Liver (tissue), 5 donors: Measurements from ENCODE around the gene SLFN14. TPM values are rescaled to one million over a fixed set of nuclear protein-coding genes. Genes with fewer than 3 reads are reported as not detected.

Experiments used
- polyA plus RNA-seq, 2 donors: library from polyadenylated mRNA; stranded (reverse) in 1 of 2; unstranded in 1 of 2; fragments of 200-250 nt in 1 of 2; fragments of >200 nt in 1 of 2; fragmentation: Nextera tagmentation in 1 of 2; extraction: Ambion mirVana in 1 of 2; gene quantifications; one replicate each; pipeline versions ENCODE4 v1.2.1 to v1.2.3, GENCODE V29; 2013 to 2015
- small RNA-seq: library from RNA; depleted of rRNA; stranded (forward); fragments of <200 nt; gene quantifications from one replicate; pipeline ENCODE3, GENCODE V24; 2014
- total RNA-seq, 2 donors: library from RNA; depleted of rRNA; stranded (reverse); fragments of >200 nt; gene quantifications; one replicate each; pipeline ENCODE4 v1.2.3, GENCODE V29; 2014
- donor health status: healthy.
- donor health status: healthy.
- donor health status: healthy.

SLFN14 gene
- total and polyA plus RNA-seq, 4 donors: under 0.01 to 23.7 TPM; not detected in 2

Small RNA genes lying within 50 kb of the gene (small RNA-seq; reads per million reads assigned to genes)
- gene AC004134.1: not detected
- not detected for gene AC015911.1
- 34.7 reads per million, percentile 96 among the genes with 10 or more reads in this experiment for gene SNORD7

Other genes with a start within 250 kb of the SLFN14 start
- gene SLFN11, start 187.2 kb downstream of the SLFN14 start, total RNA-seq: 10 to 100 TPM; 10.1 to 18.7 TPM
- gene SLFN11, start 187.2 kb downstream of the SLFN14 start, polyA plus RNA-seq: 1 to 10 TPM; 1.6 to 2.3 TPM
- gene SLFN12, start 128.3 kb downstream of the SLFN14 start, total RNA-seq: 1 to 10 TPM; 3.5 to 5.0 TPM
- gene SLFN12, start 128.3 kb downstream of the SLFN14 start, polyA plus RNA-seq: under 1 TPM; 0.91 to 0.93 TPM
- 10 to 100 TPM in 1 of 2 donors, 1 to 10 TPM in 1; 3.6 to 14.2 TPM for gene SLFN13, start 112.1 kb downstream of the SLFN14 start, total RNA-seq
- gene SLFN13, start 112.1 kb downstream of the SLFN14 start, polyA plus RNA-seq: under 1 TPM; 0.53 to 0.74 TPM
- gene SLFN12L, start 23.1 kb downstream of the SLFN14 start, total RNA-seq: 1 to 10 TPM in 1 of 2 donors, under 1 TPM in 1; 0.37 to 2.2 TPM
- gene SLFN12L, start 23.1 kb downstream of the SLFN14 start, polyA plus RNA-seq: under 1 TPM; 0.09 to 0.17 TPM
- 1 to 10 TPM; 2.3 to 2.4 TPM for gene PEX12, start 17.8 kb upstream of the SLFN14 start, total RNA-seq
- gene PEX12, start 17.8 kb upstream of the SLFN14 start, polyA plus RNA-seq: 1 to 10 TPM; 2.0 to 3.6 TPM
- gene AP2B1, start 26.5 kb upstream of the SLFN14 start, total RNA-seq: 10 to 100 TPM; 25.4 to 55.6 TPM
- gene AP2B1, start 26.5 kb upstream of the SLFN14 start, polyA plus RNA-seq: 10 to 100 TPM in 1 of 2 donors, 1 to 10 TPM in 1; 8.7 to 19.2 TPM
- 1 to 10 TPM in 1 of 2 donors, under 1 TPM in 1; 0.42 to 3.8 TPM for gene RASL10B, start 170.8 kb upstream of the SLFN14 start, total RNA-seq
- 1 to 10 TPM; 1.7 to 2.7 TPM for gene RASL10B, start 170.8 kb upstream of the SLFN14 start, polyA plus RNA-seq
- not detected for gene GAS2L2, start 192.4 kb upstream of the SLFN14 start, total RNA-seq
- gene GAS2L2, start 192.4 kb upstream of the SLFN14 start, polyA plus RNA-seq: not detected
- not detected for gene C17orf50, start 200.1 kb upstream of the SLFN14 start, total RNA-seq
- gene C17orf50, start 200.1 kb upstream of the SLFN14 start, polyA plus RNA-seq: not detected
- under 1 TPM; 0.59 to 0.75 TPM for gene MMP28, start 234.8 kb upstream of the SLFN14 start, total RNA-seq
- under 1 TPM; 0.14 to 0.30 TPM for gene MMP28, start 234.8 kb upstream of the SLFN14 start, polyA plus RNA-seq
- gene TAF15, start 248.7 kb upstream of the SLFN14 start, total RNA-seq: 10 to 100 TPM; 68.9 to 75.0 TPM
- 10 to 100 TPM; 13.5 to 66.3 TPM for gene TAF15, start 248.7 kb upstream of the SLFN14 start, polyA plus RNA-seq